ENCODE measurements around the gene FERD3L. TPM values are rescaled to one million over a fixed set of nuclear protein-coding genes. Genes with fewer than 3 reads are reported as not detected.

The FERD3L gene
- total RNA-seq, 1 experiment from 2014 or later = not detected

DNA sequence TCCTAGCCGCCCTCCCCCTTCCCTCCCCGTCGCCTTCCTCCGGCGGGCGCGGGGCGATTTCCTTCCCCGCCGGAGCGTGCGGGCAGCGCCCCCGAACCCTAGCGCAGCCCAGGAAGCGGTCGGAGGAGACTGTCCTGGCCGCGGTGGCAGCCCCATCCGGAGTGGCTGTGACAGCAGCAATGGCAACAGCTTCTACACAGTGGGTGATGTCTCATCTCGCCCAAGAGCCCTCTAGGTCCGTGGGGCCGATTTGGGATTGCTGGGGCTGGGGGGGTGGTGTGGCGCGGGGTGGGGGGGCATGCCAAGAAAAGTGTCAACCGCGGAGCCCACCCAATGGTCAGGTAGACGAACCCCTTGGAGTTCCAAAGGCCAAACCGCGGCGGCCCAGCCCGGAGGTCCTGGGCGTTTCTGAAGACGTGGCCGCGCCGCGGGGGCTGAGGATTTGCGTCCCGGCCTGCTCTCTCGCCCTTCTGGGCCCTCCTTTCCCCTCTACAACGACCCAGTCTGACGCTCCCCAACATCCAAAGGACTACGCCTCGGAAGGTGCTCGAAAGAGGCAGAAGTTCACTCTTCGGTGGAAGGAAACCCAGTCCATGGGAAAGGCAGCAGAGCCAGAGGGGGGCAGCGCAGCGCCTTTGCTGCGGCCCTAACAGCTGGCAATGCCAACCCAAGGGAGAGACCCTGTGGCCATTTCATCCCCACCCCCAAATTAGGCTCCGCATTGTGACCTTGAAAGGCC is 27.2 kb downstream of the FERD3L start (continued):
- TF ChIP-seq ETV6 (CRISPR knock-in tag; IDR thresholded peaks at IDR 0.05) (no peak), NR3C1 (CRISPR knock-in tag; conservative IDR thresholded peaks at IDR 0.05; ENCODE audit: low read depth) (no peak), ZNF121 (CRISPR knock-in tag; IDR thresholded peaks at IDR 0.05) (no peak), ZNF423 (CRISPR knock-in tag; IDR thresholded peaks at IDR 0.05) (no peak), ZBTB21 (CRISPR knock-in tag; IDR thresholded peaks at IDR 0.05; ENCODE audit: borderline replicate concordance) (no peak), NFATC4 (CRISPR knock-in tag; IDR thresholded peaks at IDR 0.05) (no peak)
- TF ChIP-seq, protein P1, sequence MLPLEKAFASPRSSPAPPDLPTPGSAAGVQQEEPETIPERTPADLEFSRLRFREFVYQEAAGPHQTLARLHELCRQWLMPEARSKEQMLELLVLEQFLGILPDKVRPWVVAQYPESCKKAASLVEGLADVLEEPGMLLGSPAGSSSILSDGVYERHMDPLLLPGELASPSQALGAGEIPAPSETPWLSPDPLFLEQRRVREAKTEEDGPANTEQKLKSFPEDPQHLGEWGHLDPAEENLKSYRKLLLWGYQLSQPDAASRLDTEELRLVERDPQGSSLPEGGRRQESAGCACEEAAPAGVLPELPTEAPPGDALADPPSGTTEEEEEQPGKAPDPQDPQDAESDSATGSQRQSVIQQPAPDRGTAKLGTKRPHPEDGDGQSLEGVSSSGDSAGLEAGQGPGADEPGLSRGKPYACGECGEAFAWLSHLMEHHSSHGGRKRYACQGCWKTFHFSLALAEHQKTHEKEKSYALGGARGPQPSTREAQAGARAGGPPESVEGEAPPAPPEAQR (CRISPR knock-in tag; IDR thresholded peaks at IDR 0.05) = no peak
- TF ChIP-seq, protein P2, sequence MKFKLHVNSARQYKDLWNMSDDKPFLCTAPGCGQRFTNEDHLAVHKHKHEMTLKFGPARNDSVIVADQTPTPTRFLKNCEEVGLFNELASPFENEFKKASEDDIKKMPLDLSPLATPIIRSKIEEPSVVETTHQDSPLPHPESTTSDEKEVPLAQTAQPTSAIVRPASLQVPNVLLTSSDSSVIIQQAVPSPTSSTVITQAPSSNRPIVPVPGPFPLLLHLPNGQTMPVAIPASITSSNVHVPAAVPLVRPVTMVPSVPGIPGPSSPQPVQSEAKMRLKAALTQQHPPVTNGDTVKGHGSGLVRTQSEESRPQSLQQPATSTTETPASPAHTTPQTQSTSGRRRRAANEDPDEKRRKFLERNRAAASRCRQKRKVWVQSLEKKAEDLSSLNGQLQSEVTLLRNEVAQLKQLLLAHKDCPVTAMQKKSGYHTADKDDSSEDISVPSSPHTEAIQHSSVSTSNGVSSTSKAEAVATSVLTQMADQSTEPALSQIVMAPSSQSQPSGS (CRISPR knock-in tag; IDR thresholded peaks at IDR 0.05; ENCODE audit: borderline replicate concordance, low read depth) = no peak
- TF ChIP-seq, protein P3, sequence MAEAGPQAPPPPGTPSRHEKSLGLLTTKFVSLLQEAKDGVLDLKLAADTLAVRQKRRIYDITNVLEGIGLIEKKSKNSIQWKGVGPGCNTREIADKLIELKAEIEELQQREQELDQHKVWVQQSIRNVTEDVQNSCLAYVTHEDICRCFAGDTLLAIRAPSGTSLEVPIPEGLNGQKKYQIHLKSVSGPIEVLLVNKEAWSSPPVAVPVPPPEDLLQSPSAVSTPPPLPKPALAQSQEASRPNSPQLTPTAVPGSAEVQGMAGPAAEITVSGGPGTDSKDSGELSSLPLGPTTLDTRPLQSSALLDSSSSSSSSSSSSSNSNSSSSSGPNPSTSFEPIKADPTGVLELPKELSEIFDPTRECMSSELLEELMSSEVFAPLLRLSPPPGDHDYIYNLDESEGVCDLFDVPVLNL (CRISPR knock-in tag; IDR thresholded peaks at IDR 0.05; ENCODE audit: borderline replicate concordance, low read depth) = no peak
- TF ChIP-seq, protein P4, sequence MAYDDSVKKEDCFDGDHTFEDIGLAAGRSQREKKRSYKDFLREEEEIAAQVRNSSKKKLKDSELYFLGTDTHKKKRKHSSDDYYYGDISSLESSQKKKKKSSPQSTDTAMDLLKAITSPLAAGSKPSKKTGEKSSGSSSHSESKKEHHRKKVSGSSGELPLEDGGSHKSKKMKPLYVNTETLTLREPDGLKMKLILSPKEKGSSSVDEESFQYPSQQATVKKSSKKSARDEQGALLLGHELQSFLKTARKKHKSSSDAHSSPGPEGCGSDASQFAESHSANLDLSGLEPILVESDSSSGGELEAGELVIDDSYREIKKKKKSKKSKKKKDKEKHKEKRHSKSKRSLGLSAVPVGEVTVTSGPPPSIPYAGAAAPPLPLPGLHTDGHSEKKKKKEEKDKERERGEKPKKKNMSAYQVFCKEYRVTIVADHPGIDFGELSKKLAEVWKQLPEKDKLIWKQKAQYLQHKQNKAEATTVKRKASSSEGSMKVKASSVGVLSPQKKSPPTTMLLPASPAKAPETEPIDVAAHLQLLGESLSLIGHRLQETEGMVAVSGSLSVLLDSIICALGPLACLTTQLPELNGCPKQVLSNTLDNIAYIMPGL (CRISPR knock-in tag; IDR thresholded peaks at IDR 0.05) = no peak
- TF ChIP-seq, protein P5, sequence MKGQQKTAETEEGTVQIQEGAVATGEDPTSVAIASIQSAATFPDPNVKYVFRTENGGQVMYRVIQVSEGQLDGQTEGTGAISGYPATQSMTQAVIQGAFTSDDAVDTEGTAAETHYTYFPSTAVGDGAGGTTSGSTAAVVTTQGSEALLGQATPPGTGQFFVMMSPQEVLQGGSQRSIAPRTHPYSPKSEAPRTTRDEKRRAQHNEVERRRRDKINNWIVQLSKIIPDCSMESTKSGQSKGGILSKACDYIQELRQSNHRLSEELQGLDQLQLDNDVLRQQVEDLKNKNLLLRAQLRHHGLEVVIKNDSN (CRISPR knock-in tag; IDR thresholded peaks at IDR 0.05) = no peak

DNA sequence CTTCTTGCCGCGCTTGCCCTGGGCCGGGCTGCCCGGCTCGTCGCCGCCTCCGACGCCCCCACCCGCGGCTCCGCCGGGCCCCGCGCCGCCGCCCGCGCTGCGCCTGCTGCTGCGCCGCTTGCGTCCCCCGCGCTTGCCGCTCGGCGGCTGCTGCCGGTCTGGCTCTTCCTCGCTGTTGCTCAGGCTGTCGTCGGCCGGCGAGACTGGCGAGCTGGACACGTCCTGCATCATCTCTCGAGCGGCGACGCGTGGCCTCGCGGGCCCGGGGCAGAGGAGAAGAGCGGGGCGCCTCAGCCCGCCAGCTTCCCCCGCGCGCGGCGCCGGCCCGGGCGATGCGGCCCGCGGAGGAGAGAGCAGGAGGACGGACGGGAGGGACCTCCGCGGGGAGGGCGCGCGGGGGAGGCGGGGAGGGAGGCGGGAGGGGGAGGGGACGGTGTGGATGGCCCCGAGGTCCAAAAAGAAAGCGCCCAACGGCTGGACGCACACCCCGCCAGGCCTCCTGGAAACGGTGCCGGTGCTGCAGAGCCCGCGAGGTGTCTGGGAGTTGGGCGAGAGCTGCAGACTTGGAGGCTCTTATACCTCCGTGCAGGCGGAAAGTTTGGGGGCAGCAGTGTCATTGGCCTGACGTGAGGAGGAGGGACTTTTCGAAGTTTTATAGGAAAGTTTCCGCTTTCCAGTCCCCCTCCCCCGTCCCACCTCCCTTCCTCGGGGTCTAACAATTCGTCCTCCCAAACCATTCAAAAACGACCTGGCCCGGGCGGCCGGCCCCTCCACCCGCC is 27.9 kb downstream of the FERD3L start, which contains the start of gene TWIST1:
TWIST1 (minus strand) TSS at position 546 of the 779 bp plus-strand sequence; CDS start at position 231, 315 bp downstream.
- CTCF ChIA-PET = interaction anchor here (0.7 to 1.2 kb wide), 3 partner anchors 10 to 764 kb away, joined by 3 to 5 read pairs (median 3); no protein-coding TSS in a partner anchor
- TF ChIP-seq SP1 (CRISPR knock-in tag; conservative IDR thresholded peaks at IDR 0.05) = no peak
- TF ChIP-seq, protein P6, sequence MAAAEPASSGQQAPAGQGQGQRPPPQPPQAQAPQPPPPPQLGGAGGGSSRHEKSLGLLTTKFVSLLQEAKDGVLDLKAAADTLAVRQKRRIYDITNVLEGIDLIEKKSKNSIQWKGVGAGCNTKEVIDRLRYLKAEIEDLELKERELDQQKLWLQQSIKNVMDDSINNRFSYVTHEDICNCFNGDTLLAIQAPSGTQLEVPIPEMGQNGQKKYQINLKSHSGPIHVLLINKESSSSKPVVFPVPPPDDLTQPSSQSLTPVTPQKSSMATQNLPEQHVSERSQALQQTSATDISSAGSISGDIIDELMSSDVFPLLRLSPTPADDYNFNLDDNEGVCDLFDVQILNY (CRISPR knock-in tag; IDR thresholded peaks at IDR 0.05) = 0 out of 2 replicates have a peak, but pooled peaks have one; percentile 27
- H3K36me3 Mint-ChIP-seq = no peaks in the 10 kb centered on the region
- peak within 1 kb of the TSS; percentile 72 for H3K4me3 Mint-ChIP-seq
- H3K4me1 Mint-ChIP-seq = peaks cover 38% of the 10 kb centered on the region
- DNase-seq (ENCODE audit: low spot score) (peak; percentile 65), ATAC-seq (peak; percentile 65)
- no peaks in the 10 kb centered on the region for H3K9me3 Mint-ChIP-seq
- H3K27me3 Mint-ChIP-seq (ENCODE audit: low read depth) = peaks cover 94% of the 10 kb centered on the region
- H3K27ac Mint-ChIP-seq = no peak within 1 kb of the TSS
- POLR2A ChIA-PET = interaction anchor here (0.8 to 1.4 kb wide), 2 partner anchors 10 to 251 kb away, joined by 6 to 8 read pairs; no protein-coding TSS in a partner anchor

All from WTC11 (cell line).